GM13976 (cell line): ENCODE data around the gene BAHD1.

Experiments
- DNase-seq: peaks from one replicate; pipeline ENCODE4 v3.0.0; 2012; ENCODE audit warnings: low spot score
- CTCF ChIP-seq: IDR thresholded peaks from 2 replicates; pipeline ENCODE4 v1.5.1; 2012; ENCODE audit warnings: borderline replicate concordance, mild to moderate bottlenecking; ENCODE audit not compliant: insufficient read depth; ENCODE audit errors: extremely low read depth, missing control alignments, control extremely low read depth
- in situ Hi-C: fragments of 300-500 bp; cut with MboI; formaldehyde crosslinking; loops from one replicate; pipeline ENCODE4 v1.12.0; 2022; ENCODE audit warnings: low sequenced_read_pairs, mixed read lengths, inconsistent platforms; ENCODE audit not compliant: unreplicated experiment

The BAHD1 gene

GRCh38 chr15:40464595-40465185 is 23.9 kb downstream of the BAHD1 start:
- in situ Hi-C loops: no loop called here
- DNase-seq: no peak
- no peak for TF ChIP-seq CTCF

- no peak for TF ChIP-seq CTCF
- in situ Hi-C loops: no loop called here
- no peak for DNase-seq
Measured at GRCh38 chr15:40465939-40466338, 25.2 kb downstream of the BAHD1 start.

- in situ Hi-C loops: no loop called here
- DNase-seq: no peak
- no peak for TF ChIP-seq CTCF
Measured at GRCh38 chr15:40466426-40467260, 25.9 kb downstream of the BAHD1 start.

GRCh38 chr15:40467261-40467615 is 26.5 kb downstream of the BAHD1 start:
- in situ Hi-C loops: no loop called here
- no peak for DNase-seq
- TF ChIP-seq CTCF: no peak

DNA sequence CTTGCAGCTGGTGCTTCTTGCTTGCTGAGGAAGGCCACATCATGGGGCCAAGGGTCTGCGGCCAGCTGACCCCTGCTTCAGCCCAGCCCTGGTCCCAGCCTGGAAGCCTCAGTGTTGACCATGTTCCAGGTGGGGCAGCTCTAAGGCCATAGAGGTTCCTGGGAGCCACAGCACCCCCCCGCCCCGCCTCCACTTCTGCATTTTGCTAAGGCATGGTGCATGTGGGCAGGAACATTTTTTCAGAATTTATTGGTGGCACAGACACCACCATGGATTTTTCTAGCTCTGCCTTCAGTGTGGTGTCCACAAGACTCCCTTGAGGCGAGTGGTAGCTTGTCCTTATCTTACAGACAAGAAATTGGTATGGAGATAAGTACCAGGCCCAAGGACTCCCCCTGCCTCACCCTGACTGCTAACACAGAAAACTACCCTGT is 28.2 kb downstream of the BAHD1 start:
- no peak for DNase-seq
- in situ Hi-C loops: no loop called here
- TF ChIP-seq CTCF: no peak

- in situ Hi-C loops: no loop called here
- no peak for DNase-seq
- no peak for TF ChIP-seq CTCF
Measured at GRCh38 chr15:40469776-40470390, 29.1 kb downstream of the BAHD1 start.
